ENCODE measurements around the gene ETV3.

DNA sequence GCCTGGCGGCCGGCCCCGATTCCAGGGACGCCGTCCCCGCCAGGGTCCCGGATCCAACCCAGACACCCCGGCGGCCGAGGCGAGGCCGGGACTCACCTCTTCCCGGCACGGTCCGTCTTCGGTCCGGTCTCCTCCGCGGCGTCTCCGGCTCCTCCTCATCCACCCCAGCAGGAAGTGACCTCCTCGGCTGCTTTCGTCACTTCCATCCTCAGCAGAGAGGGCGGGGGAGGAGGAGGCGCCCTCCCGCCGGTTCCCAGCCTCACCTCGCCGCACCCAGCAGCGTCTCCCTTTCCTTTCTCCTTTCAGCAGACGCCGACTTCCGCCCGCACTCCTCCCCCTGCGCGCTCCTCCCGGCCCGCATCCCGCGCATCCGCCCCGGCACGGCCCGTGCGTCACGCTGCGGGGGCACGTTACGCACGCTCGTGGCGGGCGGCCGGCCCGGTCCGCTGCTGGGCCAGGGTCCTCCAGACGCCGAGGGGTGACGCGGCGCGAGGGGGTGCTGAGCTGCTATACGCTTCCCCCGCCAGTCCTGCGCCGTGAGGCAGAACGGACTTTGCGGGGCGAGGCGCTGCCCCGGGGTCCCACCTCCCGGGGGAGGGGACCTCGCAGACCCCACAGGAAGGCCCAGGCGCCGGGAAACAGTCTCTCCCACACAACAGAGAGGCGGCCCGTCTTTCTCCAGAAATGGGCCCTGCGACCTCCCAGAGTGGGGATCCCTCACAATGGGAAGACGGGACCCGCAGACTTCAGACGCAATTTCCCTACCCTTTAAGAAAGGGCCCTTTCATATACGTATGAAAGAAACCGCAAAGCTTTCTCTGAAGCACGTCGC, at the start of gene ETV3:
- TF ChIP-seq, protein P1, sequence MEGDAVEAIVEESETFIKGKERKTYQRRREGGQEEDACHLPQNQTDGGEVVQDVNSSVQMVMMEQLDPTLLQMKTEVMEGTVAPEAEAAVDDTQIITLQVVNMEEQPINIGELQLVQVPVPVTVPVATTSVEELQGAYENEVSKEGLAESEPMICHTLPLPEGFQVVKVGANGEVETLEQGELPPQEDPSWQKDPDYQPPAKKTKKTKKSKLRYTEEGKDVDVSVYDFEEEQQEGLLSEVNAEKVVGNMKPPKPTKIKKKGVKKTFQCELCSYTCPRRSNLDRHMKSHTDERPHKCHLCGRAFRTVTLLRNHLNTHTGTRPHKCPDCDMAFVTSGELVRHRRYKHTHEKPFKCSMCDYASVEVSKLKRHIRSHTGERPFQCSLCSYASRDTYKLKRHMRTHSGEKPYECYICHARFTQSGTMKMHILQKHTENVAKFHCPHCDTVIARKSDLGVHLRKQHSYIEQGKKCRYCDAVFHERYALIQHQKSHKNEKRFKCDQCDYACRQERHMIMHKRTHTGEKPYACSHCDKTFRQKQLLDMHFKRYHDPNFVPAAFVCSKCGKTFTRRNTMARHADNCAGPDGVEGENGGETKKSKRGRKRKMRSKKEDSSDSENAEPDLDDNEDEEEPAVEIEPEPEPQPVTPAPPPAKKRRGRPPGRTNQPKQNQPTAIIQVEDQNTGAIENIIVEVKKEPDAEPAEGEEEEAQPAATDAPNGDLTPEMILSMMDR (conservative IDR thresholded peaks at IDR 0.05; ENCODE audit: low read length) = no peak
- TF ChIP-seq EZH2phosphoT487 (IDR thresholded peaks at IDR 0.05; ENCODE audit: borderline replicate concordance, low read depth, low read length) = no peak
